Stomach smooth muscle (tissue), 2 donors: ENCODE data around the gene COMTD1.

Source experiments
- H3K27ac ChIP-seq: one replicate; pipeline ENCODE4 v1.7.0; 2013; ENCODE audit warnings: mild to moderate bottlenecking, low read length, inconsistent platforms
- H3K27me3 ChIP-seq, 2 donors: one replicate each; pipeline ENCODE4 v1.7.0; 2013; ENCODE audit warnings: low read length in 2 of 2; ENCODE audit not compliant: insufficient read depth in 2 of 2, control insufficient read depth in 1 of 2
- H3K36me3 ChIP-seq, 2 donors: one replicate each; pipeline ENCODE4 v1.7.0; 2013; ENCODE audit warnings: low read length in 2 of 2; ENCODE audit not compliant: control insufficient read depth in 2 of 2, insufficient read depth in 2 of 2
- H3K4me1 ChIP-seq: one replicate; pipeline ENCODE4 v1.7.0; 2013; ENCODE audit warnings: low read length; ENCODE audit not compliant: control insufficient read depth, insufficient read depth
- H3K4me3 ChIP-seq, 2 donors: one replicate each; pipeline ENCODE4 v1.7.0; 2013; ENCODE audit warnings: low read length in 2 of 2
- H3K9ac ChIP-seq, 2 donors: one replicate each; pipeline ENCODE4 v1.7.0; 2013; ENCODE audit warnings: low read length in 2 of 2, mild to moderate bottlenecking in 1 of 2
- H3K9me3 ChIP-seq, 2 donors: one replicate each; pipeline ENCODE4 v1.7.0; 2013; ENCODE audit warnings: low read length in 2 of 2; ENCODE audit not compliant: control insufficient read depth in 2 of 2
- donor health status: healthy.
- donor health status: Pancreatic carcinoma.

Gene COMTD1

GRCh38 chr10:75265856-75266255 lies 30.1 kb upstream of the COMTD1 start:
- Histone ChIP-seq H3K27ac (no peak overlapping the region), H3K4me1 (no peaks in the 10 kb centered on the region), H3K36me3 (no peaks in the 10 kb centered on the region), H3K4me3 (no peak overlapping the region), H3K9me3 (no peaks in the 10 kb centered on the region), H3K9ac (no peak overlapping the region), H3K27me3 (no peaks in the 10 kb centered on the region)

- no peaks in the 10 kb centered on the region for H3K36me3 ChIP-seq
- H3K4me1 ChIP-seq, result no peaks in the 10 kb centered on the region
- no peaks in the 10 kb centered on the region for H3K9me3 ChIP-seq
- no peak overlapping the region for H3K27ac ChIP-seq
- H3K27me3 ChIP-seq, result no peaks in the 10 kb centered on the region
- H3K4me3 ChIP-seq, result no peak overlapping the region
- H3K9ac ChIP-seq, result no peak overlapping the region
Observed at GRCh38 chr10:75263806-75264205, 28.0 kb upstream of the COMTD1 start.

DNA sequence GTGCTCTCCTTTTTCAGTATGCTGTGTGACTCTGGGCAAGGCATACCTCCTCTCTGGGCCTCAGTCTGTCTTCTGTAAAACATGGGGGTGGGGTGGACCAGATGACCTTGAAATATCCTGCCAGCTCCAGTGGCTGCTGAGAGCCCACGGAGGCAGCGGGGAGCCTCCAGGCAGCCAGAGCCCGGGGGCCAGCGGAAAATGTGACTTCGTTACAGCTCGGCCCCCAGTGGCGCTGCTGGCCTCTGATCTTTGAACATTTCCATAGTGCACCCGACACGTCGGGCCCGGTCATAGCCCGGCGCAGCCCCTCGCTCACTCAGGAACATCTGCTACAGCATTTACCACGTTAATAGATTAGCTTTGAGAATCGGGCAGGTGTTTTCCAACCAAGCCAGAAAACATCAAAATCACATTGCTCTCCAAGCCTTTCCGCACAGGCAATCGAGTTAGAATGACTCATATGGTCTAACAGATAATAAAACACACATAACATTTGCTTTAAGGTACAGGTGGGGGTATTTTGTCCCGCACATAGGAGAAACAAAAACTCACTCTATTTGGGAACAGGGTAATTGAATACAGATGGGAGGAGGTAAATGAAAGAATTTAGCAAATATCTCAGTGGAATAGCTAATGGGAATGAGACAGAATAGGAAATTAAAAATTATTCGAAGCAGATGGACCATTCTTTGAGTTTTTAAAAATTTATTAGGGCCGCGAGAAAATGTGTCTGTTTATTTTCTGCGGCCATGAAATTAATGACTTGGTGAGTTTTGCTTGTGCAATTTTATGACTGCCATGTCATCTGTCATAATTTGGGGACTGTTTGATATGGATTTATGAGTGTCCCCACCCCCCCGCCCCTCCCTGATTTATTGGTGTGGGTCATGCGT lies 26.3 kb upstream of the COMTD1 start:
- no peaks in the 10 kb centered on the region for H3K4me1 ChIP-seq
- H3K36me3 ChIP-seq, result no peaks in the 10 kb centered on the region
- H3K4me3 ChIP-seq, result no peak overlapping the region
- H3K9ac ChIP-seq, result no peak overlapping the region
- no peaks in the 10 kb centered on the region for H3K27me3 ChIP-seq
- H3K9me3 ChIP-seq, result no peaks in the 10 kb centered on the region
- no peak overlapping the region for H3K27ac ChIP-seq

DNA sequence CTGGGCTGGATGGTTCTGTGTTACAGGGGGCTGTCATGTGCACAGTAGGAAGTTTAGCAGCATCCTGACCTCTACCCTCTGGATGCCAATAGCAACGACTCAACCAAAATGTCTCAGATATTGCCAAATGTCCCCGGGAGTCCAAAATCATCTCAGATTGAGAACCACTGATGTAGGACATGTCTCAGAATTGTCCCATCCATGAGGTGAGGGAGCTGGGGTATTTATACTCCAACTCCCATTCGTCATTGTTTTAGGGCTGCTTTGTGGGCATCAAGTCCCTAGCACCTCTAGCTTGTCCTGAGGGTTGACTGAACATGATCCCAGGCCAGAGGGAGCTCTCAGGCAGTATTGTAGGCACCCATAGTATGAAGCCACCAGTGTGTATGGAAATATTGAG lies 25.2 kb upstream of the COMTD1 start:
- H3K27ac ChIP-seq, result no peak overlapping the region
- no peak overlapping the region for H3K9ac ChIP-seq
- H3K4me1 ChIP-seq, result no peaks in the 10 kb centered on the region
- no peak overlapping the region for H3K4me3 ChIP-seq
- H3K27me3 ChIP-seq, result no peaks in the 10 kb centered on the region
- H3K9me3 ChIP-seq, result no peaks in the 10 kb centered on the region
- no peaks in the 10 kb centered on the region for H3K36me3 ChIP-seq

DNA sequence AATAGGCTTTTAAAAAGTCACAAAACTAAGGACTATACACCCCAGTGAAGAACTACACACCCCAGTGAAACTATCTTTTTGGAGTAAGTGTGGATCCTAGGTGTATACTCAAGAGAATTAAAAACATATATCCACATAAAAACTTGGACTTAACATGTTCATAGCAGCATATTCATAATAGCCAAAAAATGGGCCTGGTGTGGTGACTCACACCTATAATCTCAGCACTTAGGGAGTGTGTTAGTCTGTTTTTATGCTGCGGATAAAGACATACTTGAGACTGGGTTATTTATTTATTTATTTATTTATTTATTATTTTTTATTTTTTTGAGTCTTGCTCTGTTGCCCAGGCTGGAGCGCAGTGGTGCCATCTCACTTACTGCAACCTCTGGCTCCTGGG lies 19.0 kb upstream of the COMTD1 start:
- H3K27me3 ChIP-seq, result no peaks in the 10 kb centered on the region
- peaks cover 4 to 21% of the 10 kb centered on the region in 2 donors for H3K9me3 ChIP-seq
- no peaks in the 10 kb centered on the region for H3K4me1 ChIP-seq
- H3K36me3 ChIP-seq, result no peaks in the 10 kb centered on the region
- H3K9ac ChIP-seq, result no peak overlapping the region
- H3K4me3 ChIP-seq, result no peak overlapping the region
- no peak overlapping the region for H3K27ac ChIP-seq

DNA sequence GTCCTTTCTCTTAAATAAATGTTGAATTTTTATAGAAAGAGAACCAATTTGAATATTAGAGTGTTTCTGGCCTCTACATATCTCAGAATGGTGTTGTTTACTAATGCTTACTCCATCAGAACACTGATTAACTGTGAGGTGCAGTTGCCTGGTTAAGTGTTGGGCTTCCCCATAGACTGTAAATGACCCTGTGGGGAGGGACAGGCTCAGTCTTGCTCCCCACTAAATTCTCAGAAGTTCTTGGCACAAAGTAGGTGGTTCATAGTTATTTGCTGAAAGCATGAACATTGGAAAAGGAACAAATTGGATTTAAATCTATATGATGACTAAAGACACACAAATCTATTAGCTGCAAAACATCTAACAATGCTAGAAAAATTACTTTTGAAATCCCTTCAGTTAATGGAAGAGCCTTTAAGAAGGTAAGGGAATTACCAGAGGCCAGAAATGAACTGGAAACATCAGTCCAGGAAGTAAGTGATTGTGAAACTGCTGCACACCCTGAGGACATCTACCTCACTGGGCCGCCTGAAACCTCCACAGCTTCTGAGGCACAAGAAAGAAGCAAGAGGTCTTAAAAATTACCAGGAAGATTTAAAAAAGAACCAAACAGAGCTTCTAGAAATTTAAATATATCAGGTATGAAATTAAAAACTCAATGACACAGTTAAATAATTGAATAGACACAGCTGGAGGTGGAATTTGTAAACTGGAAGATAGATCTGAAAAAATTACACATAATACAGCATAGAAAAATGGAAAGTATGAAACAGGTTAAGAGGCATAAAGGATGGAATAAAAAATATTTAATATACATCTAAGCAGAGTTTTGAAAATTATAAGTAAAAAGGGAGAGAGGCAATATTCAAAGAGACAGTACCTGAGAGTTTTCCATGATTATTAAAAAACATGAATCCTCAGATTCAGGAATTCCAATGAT lies 17.8 kb upstream of the COMTD1 start:
- no peaks in the 10 kb centered on the region for H3K4me1 ChIP-seq
- H3K36me3 ChIP-seq, result no peaks in the 10 kb centered on the region
- no peak overlapping the region for H3K4me3 ChIP-seq
- peaks cover 4 to 21% of the 10 kb centered on the region in 2 donors for H3K9me3 ChIP-seq
- H3K27ac ChIP-seq, result no peak overlapping the region
- no peaks in the 10 kb centered on the region for H3K27me3 ChIP-seq
- H3K9ac ChIP-seq, result no peak overlapping the region

- H3K9ac ChIP-seq, result no peak overlapping the region
- H3K36me3 ChIP-seq, result no peaks in the 10 kb centered on the region
- peaks cover 4 to 21% of the 10 kb centered on the region in 2 donors for H3K9me3 ChIP-seq
- no peak overlapping the region for H3K27ac ChIP-seq
- no peaks in the 10 kb centered on the region for H3K27me3 ChIP-seq
- H3K4me3 ChIP-seq, result no peak overlapping the region
- no peaks in the 10 kb centered on the region for H3K4me1 ChIP-seq
Observed at GRCh38 chr10:75250934-75251333, 15.2 kb upstream of the COMTD1 start.

GRCh38 chr10:75247797-75248196 lies 12.0 kb upstream of the COMTD1 start:
- H3K36me3 ChIP-seq, result no peaks in the 10 kb centered on the region
- no peaks in the 10 kb centered on the region for H3K4me1 ChIP-seq
- H3K9ac ChIP-seq, result no peak overlapping the region
- no peaks in the 10 kb centered on the region for H3K27me3 ChIP-seq
- no peak overlapping the region for H3K27ac ChIP-seq
- no peak overlapping the region for H3K4me3 ChIP-seq
- H3K9me3 ChIP-seq, result peaks cover 4 to 6% of the 10 kb centered on the region in 2 donors

DNA sequence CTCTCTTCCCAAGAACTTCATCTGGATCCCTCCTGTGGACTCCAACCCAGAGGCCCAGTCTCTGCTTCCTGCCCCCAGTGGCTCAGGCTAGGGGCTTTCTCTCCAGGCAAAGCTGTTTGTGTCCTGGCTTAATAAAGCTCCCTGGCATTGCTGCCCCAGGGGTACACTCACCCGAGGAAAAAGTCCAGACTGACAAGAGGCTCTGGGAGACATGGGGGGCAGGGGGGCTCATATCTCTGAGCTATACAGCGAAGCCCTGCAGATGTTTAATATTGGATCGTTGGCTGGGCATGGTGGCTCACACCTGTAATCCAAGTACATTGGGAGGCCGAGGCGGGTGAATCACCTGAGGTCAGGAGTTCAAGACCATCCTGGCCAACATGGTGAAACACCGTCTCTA lies 10.7 kb upstream of the COMTD1 start:
- H3K9ac ChIP-seq, result no peak overlapping the region
- no peaks in the 10 kb centered on the region for H3K27me3 ChIP-seq
- no peaks in the 10 kb centered on the region for H3K36me3 ChIP-seq
- H3K4me3 ChIP-seq, result no peak overlapping the region
- no peaks in the 10 kb centered on the region for H3K4me1 ChIP-seq
- H3K9me3 ChIP-seq, result no peaks in the 10 kb centered on the region
- no peak overlapping the region for H3K27ac ChIP-seq

DNA sequence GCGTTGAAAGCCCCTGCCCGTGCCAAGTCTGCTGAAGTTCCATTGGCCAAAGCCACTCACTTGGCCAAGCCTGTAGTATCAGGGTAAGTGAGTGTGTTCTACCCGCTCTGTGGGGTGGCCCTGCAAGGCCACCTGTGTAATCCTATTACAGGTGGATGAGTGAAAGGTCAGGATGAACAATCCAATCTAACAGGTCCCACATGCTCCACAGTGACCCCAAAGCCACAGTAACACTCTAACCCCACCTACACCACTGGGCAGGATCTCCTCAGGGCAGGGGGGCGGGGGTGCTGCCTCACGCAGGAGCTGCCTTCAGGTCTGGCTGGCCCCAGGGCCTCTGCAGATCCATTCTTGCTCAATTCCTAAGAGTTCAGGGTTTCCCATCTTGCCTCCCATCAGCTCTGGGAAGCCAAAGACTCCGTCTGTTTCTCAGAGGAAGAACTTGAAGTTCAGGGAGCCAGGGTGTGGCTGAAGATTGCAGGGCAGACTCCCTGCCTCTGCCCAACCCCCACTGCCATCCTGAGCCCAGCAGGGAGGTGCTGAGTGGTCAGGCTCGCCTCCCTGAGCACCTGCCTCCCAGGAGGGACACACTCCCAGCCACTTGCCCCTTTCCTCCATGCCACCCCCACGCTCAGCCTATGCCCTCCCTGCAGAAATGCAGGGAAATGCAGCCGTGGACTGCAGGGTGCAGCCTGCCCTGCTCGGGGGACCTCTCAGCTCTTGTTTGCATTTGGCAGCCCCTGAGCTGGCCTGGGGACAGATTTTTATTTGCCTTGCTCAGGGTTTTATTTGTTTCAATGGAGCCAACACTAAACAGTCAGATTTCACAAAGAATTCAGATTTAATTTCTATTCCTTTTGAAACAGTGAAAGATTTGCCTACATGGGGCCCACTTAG lies 9.8 kb upstream of the COMTD1 start:
- Histone ChIP-seq H3K9ac (no peak overlapping the region), H3K9me3 (no peaks in the 10 kb centered on the region), H3K27me3 (no peaks in the 10 kb centered on the region), H3K4me3 (no peak overlapping the region), H3K4me1 (no peaks in the 10 kb centered on the region), H3K36me3 (no peaks in the 10 kb centered on the region), H3K27ac (no peak overlapping the region)
